HG03457 (cell line): ENCODE measurements around the gene TSPAN5.

ENCODE experiments used
- ATAC-seq: cut with Tn5 transposase; IDR thresholded peaks from one replicate; pipeline ENCODE4 v1.9.1; 2021; ENCODE audit warnings: moderate number of reproducible peaks; ENCODE audit not compliant: unreplicated experiment

TSPAN5 gene

DNA sequence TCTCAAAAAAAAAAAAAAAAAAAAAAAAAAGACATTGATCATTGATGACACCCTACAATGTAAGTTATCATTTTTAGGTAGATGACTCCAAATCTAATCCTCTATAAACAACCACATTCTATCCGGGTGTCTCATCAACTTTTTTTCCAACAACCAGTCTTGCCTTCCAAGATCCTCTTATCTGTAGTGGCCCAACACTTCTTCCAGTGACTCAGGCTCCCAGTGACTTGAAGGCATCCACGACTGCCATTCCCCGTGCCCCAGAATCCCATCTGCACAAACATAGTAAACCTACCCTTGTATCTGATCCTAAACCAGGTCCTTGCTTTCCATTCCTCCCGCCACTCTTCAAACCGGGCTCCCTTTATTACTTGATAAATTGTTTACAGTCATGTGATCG is 15.6 kb upstream of the TSPAN5 start:
- ATAC-seq: no peak

DNA sequence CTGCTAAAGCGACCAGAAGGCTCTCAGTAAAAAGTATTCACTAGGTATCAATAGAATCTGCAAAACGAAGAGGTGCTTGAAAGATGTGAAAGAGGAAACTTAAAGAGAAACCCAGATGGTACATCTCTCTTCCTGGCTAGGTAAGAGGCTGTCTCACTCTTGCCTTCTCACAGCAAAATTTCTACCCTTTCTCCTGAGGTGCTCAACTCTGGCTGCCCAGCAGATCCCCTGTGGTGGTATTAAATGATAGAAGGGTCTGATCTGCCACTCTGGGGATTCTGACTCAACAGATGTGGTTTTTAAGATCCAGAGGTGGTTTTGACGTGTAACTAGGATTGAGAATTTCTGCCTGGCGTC is 14.9 kb upstream of the TSPAN5 start:
- no peak for ATAC-seq

DNA sequence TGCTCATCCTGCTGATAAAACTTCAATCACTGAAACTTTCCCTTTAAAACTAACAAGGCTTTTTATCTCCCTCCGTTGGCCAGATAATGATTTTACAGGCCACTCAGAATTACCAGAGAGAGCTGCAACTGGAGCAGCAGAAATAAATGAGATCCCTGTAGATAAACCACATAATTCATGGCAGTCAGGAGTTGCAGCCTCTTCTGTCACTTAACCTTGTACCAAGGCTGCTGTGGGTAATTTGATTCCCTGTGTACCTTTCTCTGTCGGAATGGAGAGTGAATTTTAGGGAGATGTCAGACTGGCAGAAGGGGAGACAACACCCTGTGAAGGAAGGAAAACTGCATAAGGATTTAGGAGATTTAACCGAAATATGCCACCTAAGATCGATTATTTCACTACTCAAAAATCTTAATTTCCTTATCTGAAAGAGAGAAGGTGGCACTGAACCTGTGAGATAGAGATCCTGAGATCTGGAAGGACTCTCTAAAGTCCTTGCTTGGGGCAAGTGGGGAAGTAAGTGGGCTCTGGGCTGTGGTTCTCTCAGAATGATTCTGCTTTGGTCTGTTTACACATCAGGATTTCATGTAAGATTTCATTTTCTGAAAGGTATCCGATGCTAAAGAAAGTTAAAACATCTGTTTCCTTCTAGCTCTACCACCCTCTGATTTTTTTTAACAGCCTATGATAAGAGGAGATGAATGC is 14.3 kb upstream of the TSPAN5 start:
- no peak for ATAC-seq

DNA sequence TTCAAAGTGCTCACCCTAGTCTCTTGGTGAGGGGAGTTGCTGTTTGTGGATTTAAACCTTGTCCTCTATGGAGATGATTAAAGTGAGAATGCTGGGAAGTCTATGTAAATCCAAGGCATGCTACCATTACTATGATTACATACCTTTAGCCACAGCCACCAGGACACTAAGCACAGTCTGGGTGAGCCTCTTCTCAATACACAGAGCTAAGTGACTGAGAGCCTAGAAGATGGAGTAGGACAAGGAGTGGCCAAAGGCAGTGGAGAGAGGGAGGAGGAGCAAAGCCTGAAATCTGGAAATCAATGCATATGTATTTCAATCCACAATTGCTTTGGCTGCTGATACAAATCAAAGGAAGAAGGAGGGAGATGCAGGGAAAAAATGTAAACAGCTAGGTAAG is 12.7 kb upstream of the TSPAN5 start:
- ATAC-seq: no peak

DNA sequence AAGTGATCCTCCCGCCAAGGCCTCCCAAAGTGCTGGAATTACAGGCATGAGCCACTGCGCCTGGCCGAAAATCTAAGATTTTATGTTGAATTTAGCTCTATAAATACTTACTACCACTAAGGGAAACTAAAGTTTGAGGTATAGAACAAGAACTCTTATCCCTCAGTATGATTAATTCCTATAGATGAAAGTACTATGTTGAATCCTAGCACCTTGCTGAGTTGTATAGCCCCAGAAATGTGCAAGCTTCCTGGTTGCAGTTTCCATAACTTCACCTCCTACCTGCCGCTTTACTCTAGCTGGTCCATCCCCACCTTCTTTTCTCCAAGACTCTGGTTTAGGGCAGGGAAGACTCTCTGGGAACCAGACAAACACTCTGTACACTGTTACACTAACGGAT is 11.8 kb upstream of the TSPAN5 start:
- no peak for ATAC-seq

DNA sequence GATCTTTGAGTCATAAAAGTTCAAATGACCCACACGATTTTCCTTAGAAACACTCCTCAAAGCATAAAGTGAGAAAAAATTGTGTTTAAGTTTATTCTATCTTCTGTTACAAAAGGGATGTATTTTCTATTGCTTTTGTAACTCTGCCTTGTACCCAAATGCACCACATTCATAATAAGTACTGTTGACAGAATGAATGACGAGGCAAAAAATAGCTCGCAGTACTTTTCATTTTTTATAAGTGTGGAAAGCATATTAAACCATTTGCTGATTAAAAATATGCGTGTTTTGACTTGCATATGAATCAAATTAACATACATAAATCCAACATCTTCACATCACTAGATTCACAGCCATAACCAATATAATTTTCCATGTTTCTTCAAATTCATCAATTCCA is 11.2 kb upstream of the TSPAN5 start:
- no peak for ATAC-seq

DNA sequence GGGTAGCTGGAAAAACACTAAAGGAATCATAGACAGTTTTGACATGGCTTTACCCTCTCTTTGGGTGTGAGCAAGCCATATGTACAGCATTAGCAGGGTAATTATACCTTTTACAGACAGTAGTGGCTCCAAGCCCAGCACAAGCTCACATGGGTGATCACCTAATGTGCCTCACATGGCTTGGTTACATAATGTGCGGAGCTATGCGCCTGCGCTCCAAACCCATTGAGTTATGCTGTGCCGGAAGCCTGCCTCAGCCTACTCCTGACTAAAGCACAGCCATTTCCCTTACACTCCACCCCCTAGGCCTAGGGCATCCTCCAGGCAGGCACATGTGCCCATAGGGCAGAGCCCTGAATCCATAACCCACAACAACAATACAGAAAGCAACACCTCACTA is 6.5 kb upstream of the TSPAN5 start:
- no peak for ATAC-seq

DNA sequence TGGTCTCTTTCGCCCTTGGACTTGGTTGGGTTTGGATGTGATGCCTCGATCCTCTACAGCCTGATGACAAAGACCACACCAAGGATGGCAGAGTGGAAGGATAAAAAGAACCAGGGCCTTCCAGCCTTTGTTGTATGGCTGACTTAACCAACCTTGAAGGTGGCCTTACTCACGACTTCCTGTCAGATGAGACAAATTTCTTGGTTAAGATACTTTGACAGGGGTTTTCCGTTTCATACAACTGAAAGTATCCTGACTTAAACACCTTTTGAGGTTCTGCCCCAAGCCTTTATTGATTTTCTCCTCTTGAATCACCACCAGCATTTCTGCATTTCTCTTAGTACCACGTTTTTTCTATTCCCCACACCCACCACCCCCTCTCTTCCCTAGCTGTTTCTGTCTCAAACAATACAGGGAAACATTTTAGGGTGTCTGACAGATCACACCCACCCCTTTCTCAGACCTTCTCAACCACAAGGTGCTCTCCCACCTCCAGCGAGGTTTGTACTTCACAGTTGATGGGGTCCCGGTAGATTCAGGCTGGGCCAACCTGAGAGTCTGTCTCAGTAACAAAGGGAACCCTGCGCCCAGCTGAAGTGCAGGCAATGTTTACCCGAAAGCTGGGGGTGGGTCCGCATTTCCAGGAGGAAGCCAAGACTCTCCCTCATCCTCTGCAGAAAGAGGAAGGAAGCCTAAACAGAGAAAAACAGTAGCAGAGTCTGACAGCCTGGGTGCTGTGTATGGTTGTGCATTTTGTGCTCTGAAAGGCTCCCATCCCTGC is 5.0 kb upstream of the TSPAN5 start:
- ATAC-seq: peak; percentile 70

DNA sequence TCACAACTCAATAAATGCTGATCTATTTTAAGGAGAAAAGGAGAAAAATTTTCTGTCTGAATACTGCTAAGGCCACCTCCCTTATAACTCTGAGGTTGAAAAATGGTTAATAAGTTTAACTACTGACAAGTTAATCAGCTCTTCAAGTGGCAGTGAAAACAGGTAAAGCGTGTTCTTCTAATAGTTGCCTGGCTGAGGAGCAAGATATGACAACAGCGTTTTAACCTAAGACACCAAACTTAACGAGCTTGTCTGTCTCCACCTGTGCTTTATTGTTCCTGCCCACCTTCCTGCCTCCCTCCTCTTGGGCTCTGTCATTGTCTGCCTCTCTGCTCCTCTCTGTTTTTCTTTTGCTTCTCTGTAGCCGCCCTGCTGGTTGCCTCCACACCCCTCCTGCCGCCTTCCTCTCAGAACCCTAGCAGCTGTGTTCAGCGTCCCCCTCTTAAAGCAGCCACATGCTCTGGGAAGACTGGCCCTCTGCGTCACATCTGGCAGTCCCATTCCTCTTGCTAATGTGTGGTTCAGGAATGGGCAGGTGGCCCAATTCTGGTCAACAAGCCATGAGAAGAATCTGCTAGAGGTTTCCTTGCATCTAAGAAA is 4.3 kb upstream of the TSPAN5 start:
- no peak for ATAC-seq

DNA sequence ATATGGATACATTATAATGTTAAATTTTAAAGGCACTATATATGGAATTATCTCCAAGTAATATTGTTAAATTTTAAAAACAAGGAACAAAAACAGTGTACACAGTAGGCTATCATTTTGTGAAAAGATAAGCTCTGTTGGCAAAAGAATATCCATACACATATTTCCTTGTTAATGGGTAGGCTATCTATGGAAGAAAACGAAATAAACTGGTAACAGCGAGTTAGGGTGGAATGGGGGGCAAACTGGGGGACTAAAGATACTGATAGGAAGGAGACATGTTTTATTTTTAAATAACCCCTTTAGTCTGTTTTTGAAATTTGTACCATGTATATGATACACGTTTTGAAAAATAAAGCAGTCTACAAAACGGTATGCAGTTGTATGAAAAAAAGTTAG is 3.6 kb upstream of the TSPAN5 start:
- ATAC-seq: no peak

DNA sequence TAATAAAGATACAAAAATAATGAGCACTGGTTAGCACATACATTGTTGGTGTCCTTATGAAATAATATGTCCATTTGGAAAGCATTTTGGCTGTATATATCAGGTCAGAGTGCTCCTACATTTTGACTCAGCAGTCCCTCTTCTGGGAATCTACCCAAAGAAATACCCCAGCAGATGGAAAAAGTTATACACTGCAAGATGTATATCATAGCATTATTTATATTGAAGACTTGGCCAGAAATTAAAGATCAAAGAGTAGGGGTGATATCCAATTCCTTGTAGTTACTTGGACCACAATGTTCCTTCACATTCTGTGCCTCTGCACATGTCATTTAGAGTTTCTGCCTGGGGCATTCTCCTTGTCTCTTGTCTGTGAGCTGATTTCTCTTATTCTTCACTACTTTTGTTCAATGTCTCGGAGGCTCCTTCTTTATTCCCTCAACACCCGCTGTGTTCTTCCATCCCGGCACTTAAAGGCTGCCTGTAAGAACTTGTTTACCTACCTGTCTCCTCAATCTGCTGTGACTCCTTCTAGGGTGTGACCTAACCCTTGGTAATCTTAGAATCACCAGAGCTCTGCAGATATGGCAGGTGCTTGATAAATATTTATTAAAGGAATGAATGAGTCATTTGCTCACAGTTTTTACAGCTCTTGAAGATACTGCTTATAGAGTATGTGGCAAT is 3.1 kb upstream of the TSPAN5 start:
- ATAC-seq: no peak

DNA sequence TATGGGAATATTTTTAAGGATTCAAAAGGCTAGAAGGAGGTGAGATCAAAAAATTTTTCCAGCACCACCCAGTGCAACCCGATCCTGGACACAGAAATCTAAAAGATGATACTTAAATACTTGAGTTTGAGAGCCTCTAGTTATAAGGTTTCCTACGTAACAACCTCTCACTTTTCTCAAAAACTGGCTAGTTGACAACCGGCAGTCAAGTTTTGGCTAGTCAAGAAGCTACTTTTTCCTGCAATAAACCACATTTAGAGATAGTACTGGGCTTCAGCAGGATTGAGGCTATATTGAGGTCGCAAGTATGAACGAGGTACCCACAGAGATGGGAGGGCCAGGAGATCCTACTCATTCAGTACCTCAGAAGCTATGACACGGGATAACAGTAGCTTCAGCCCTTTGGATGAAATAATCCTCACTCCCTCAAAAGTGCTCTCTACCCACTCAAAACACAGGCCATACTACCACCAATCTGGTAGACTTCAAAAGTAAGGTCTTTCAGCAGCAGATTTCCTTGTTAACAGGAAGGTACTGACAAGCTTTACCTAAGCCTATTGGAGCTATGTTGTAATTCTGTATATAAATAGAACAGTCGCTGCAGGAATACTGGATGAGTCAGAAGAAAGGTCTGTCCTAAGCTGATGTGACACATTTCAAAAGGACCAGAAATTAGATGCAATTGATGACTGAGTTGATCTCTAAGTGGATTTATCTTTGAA is 1.5 kb upstream of the TSPAN5 start:
- no peak for ATAC-seq

DNA sequence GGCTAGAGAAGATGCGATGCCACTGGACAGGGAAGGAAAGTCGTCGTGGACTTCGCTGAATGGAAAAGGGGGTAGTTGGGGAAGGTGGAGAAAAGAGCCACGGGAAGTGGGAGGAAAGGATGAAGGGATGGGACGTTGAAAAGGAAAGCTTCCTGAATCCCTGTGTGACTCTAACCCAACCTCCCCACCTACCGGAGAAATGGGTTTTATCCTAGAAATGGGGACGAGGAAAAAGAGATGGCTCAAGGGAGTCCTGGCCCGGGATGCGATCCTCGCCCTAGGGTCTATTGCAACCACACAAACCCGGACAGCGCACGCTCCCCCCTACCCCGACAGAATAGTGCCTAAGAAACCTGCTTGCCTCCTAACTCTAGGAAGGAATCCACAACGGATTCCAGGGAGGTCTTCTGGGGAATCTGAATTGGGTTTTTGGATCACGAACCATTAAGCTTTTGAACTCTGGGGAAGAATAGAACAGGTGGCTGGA is 738 bp upstream of the TSPAN5 start:
- no peak for ATAC-seq

DNA sequence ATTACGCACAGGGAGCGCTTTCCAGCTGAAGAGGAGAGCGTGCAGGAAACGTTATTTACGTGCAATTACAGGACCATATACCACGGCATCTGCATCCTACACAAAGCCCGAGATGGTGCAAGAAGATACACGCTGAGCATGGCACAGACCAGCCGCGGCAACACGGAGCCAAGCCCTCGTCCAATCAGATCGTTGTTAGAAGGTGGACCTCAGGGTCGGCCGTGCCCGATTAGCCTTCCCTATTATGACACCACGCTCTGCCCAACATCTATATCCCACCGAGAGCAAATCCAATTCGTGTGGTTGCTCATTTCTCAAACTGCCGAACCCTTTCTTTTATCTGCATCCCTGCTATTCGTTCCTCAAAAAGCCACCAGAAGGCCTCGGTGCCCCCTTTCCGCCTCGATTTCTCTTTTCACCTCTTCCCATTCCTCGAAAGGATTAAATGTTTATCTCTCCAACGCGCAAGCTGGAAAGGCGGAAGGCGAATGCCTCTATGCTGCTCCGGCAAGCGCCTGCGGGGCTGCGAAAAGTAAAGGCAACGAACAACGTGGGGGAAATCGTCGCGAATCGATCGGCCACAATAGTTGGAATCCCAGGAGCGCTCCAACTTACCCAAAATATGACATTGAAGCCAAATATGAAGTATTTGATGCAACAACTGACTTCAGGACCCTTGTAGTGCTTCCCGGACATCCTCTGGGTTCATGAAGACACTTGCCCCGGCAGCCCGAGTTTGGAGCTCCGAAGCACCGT is 702 bp downstream of the TSPAN5 start:
- ATAC-seq: no peak

DNA sequence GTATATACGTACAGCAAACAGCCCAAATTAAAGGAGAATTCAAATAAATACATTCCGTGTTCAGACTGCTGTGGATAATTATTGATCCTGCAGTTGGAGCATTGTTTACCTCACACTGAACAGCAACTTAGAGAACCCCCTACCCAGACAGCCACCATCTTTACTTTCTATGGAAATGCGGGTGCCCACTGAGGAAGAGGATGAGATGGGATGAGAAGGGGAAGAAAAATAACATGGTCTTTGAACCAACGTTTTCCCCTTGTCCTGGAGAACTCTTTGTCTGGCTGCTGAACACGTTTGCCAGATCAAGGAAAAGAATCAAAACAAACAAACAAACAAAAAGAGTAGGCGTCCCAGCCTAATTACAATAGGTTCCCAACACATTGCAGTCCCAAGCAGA is 1.5 kb downstream of the TSPAN5 start:
- no peak for ATAC-seq

DNA sequence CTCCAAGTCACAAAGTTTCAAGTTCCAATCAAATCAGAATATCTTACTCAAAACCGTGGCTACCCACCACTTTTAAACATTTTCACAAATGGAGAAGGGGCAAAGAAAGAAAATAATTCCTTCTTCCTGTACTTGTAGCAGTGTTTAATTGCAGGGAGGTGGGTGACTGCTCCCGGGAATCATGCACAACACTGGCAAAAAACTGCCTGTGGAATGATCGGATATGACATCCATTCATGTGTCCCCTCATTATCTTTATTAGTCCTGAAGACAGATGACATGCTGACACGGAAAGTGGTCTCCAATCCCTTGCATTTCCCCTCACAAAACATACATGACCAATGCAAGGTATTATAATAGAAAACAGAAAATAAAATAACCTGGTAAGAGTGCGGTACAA is 2.0 kb downstream of the TSPAN5 start:
- ATAC-seq: no peak

DNA sequence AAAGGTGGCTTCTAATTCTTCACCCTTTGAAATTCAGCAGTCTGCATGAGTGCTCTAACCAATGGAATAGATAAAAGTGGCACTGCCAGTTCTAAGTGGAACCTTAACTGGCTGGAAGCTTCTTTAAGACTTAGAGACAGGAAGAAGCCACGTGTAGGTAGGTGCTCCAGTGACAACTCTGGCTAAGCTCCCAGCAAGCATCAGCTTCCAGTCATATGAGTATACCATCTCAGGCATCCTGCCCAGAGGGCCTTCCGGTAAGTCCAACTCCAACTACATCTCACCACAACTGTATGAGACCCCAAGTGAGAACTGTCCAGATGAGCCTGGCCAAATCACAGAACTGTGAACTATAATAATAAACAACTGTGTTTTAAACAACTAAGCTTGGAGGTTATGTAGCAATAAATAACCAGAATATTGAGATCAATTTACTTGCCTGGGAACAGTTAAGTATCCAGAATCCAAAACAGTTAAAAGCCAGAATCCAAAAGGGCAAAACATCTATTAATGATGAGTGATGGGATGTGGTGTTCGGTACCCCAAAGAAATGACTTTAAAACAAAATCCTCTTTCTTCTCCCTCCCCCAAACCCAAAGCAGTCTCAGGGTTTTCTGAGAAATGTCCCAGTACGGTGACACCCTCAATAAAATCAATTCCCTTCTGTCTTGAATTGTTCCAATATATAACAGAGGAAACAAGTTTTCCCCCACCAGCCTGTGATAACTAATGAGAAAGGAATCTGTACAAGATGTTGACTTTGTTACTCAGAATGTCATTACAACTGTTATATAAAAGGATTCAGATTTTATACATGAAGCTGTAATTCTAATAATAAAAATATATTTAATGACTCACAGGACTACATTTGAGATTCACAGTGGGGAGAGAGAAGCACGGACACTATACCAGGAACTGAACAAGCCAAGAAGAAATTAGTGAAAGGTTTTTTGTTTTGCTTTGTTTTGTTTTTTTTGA is 4.2 kb downstream of the TSPAN5 start:
- no peak for ATAC-seq

DNA sequence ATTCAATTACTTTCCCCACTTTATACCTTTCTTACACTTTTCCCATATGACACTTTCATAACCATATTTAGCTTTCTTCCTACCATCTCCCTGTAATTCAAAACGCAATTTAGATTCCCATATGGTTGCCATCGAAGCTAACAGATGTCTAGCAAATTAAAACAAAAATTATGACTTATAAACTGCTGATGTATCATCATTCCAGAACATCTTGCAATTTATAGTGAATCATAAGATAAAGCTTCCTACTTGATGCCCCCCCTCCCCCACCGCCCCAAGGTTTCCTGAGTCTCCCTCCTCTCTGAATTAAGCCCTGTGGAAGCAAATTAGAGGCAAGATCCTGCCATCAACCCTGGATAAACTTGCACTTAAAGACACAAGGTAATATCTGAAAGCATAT is 5.4 kb downstream of the TSPAN5 start:
- no peak for ATAC-seq

DNA sequence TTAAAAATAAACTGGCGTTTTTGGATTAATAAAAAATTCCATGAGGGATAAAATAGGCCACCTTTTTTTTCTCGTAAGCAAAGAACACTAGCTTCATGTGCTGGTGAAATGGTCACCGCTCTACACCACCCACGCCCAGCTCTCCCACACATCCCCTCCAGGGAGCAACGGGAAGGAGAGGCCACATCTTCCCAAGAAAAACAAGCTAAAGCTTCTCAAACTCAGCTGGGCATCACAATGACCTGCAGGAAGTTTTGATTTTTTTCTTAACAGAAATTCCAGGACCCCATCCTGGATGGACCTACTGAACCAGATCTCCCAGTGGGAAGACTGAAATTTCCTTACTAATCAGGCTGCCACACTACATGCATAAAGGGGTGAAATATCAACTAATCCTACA is 9.8 kb downstream of the TSPAN5 start:
- no peak for ATAC-seq
